ENCODE results near the gene LDB1.

LDB1 gene

GRCh38 chr10:102064868-102065560 lies 55.2 kb downstream of the LDB1 start, which contains the start of gene HPS6:
TSS of gene HPS6 (plus strand) at chr10:102065349. CDS start at chr10:102065475, 126 bp downstream.
- peak; percentile 78 to 88 (median 80) for DNase-seq (ENCODE audit: low read depth in 2 of 3, low spot score in 1 of 3)

- no peak for DNase-seq (ENCODE audit: low read depth in 2 of 3, low spot score in 1 of 3)
Observed at GRCh38 chr10:102064503-102064867, 55.7 kb downstream of the LDB1 start.

- no peak for DNase-seq (ENCODE audit: low read depth in 2 of 3, low spot score in 1 of 3)
Observed at GRCh38 chr10:102059987-102060386, 60.2 kb downstream of the LDB1 start.
